ENCODE results near the gene ZNF397.

DNA sequence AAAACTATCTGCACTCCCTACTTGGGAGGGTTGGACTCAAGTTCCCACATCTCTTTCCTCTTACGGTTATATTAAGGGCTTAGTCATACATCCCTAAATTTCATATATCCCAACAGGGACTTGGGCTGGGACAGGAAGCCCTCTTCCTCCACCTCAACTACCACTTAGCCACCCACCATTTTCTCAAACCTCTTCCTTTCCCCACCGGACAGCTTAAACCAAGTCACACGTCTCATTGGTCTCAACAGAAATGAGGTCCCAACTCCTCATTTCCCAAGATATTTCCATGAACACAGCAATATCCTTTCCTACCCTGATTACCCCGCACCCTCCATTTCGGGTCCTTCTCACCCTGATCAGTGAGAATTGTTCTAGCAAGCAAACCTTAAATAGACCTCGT is 48.5 kb downstream of the ZNF397 start:
- TF ChIP-seq, protein P1, sequence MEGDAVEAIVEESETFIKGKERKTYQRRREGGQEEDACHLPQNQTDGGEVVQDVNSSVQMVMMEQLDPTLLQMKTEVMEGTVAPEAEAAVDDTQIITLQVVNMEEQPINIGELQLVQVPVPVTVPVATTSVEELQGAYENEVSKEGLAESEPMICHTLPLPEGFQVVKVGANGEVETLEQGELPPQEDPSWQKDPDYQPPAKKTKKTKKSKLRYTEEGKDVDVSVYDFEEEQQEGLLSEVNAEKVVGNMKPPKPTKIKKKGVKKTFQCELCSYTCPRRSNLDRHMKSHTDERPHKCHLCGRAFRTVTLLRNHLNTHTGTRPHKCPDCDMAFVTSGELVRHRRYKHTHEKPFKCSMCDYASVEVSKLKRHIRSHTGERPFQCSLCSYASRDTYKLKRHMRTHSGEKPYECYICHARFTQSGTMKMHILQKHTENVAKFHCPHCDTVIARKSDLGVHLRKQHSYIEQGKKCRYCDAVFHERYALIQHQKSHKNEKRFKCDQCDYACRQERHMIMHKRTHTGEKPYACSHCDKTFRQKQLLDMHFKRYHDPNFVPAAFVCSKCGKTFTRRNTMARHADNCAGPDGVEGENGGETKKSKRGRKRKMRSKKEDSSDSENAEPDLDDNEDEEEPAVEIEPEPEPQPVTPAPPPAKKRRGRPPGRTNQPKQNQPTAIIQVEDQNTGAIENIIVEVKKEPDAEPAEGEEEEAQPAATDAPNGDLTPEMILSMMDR (conservative IDR thresholded peaks at IDR 0.05; ENCODE audit: low read length), result no peak
- no peak for TF ChIP-seq EZH2phosphoT487 (IDR thresholded peaks at IDR 0.05; ENCODE audit: borderline replicate concordance)

Data from Loucy (cell line).